ENCODE measurements around the gene DSTYK.

The DSTYK gene

DNA sequence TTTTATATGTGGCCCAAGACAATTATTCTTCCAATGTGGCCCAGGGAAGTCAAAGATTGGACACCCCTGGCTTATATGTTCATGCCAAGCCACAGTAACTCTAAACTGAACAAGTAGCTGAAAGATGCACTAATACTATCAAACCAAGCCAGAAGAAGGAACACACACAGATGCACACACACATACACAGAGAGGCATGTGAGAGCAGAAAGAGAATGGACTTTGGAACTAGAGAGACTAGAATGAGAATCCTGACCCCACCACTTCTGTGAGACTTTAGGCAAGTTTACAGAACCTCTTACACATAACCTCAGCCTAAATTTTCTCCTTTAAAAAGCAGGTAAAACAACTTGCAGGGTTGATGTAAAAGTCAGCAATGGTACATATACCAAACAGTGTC lies 116.1 kb downstream of the DSTYK start:
- Histone ChIP-seq H3K27ac (no peak overlapping the region), H3K4me3 (ENCODE audit: low read depth, low read length) (no peak overlapping the region), H3K27me3 (replicated peaks) (no peaks in the 10 kb centered on the region), H3K36me3 (replicated peaks) (peaks cover 53% of the 10 kb centered on the region)
- no peak for DNase-seq
- TF ChIP-seq, protein P1, sequence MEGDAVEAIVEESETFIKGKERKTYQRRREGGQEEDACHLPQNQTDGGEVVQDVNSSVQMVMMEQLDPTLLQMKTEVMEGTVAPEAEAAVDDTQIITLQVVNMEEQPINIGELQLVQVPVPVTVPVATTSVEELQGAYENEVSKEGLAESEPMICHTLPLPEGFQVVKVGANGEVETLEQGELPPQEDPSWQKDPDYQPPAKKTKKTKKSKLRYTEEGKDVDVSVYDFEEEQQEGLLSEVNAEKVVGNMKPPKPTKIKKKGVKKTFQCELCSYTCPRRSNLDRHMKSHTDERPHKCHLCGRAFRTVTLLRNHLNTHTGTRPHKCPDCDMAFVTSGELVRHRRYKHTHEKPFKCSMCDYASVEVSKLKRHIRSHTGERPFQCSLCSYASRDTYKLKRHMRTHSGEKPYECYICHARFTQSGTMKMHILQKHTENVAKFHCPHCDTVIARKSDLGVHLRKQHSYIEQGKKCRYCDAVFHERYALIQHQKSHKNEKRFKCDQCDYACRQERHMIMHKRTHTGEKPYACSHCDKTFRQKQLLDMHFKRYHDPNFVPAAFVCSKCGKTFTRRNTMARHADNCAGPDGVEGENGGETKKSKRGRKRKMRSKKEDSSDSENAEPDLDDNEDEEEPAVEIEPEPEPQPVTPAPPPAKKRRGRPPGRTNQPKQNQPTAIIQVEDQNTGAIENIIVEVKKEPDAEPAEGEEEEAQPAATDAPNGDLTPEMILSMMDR (IDR thresholded peaks at IDR 0.05; ENCODE audit: low read depth, low read length, missing control alignments): no peak
- in situ Hi-C loops (cut with HindIII; ENCODE audit: low pct_ligation_motif_present, low sequenced_read_pairs): no loop called here
